Subcutaneous abdominal adipose tissue (tissue), 5 donors: ENCODE data around the gene BDNF.

ENCODE experiments used
- H3K27ac ChIP-seq: one replicate; pipeline ENCODE4 v1.7.0; 2013; ENCODE audit warnings: low read depth, mild to moderate bottlenecking, inconsistent platforms, low read length, moderate library complexity
- H3K27me3 ChIP-seq, 5 donors: one replicate each; pipeline ENCODE4 v1.7.0; 2013; ENCODE audit warnings: low read length in 5 of 5, inconsistent platforms in 1 of 5; ENCODE audit not compliant: control insufficient read depth in 5 of 5, insufficient read depth in 4 of 5
- H3K36me3 ChIP-seq, 5 donors: one replicate each; pipeline ENCODE4 v1.7.0; 2013; ENCODE audit warnings: low read length in 5 of 5; ENCODE audit not compliant: control insufficient read depth in 5 of 5, insufficient read depth in 5 of 5
- H3K4me1 ChIP-seq, 5 donors: one replicate each; pipeline ENCODE4 v1.7.0; 2013; ENCODE audit warnings: low read length in 5 of 5, mild to moderate bottlenecking in 3 of 5, moderate library complexity in 1 of 5; ENCODE audit not compliant: control insufficient read depth in 5 of 5, insufficient read depth in 5 of 5
- H3K4me3 ChIP-seq, 5 donors: one replicate each; pipeline ENCODE4 v1.7.0; 2013; ENCODE audit warnings: low read length in 5 of 5, low read depth in 1 of 5
- H3K9ac ChIP-seq, 5 donors: one replicate each; pipeline ENCODE4 v1.7.0; 2013; ENCODE audit warnings: low read length in 5 of 5, mild to moderate bottlenecking in 4 of 5, moderate library complexity in 3 of 5
- H3K9me3 ChIP-seq, 5 donors: one replicate each; pipeline ENCODE4 v1.7.0; 2013; ENCODE audit warnings: low read length in 5 of 5; ENCODE audit not compliant: control insufficient read depth in 5 of 5
- donor health status: healthy.
- donor health status: healthy.
- donor health status: healthy.
- donor health status: healthy.
- donor health status: healthy.

BDNF gene

DNA sequence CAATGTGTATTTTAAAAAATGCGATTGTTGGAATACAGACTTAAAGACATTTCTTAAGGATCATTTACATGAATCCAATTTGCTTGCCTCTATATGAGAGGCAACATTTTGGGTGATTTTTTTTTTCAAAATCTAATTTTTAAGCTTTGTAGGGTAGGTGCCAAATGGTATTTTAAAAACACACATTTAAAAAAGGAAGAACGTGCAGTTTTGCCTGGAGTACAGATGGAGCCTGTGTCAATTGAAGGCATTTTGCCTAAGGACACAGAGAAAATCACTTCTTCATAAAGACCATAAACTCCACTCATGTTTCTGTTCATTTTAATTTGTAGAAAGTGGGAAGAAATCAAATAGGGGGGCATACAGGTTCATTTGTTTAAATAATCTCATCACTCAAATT, 91.3 kb downstream of the BDNF start:
- Histone ChIP-seq H3K27me3 (no peaks in the 10 kb centered on the region), H3K9me3 (no peaks in the 10 kb centered on the region), H3K4me1 (no peaks in the 10 kb centered on the region), H3K36me3 (no peaks in the 10 kb centered on the region), H3K27ac (no peak overlapping the region), H3K4me3 (no peak overlapping the region), H3K9ac (no peak overlapping the region)

DNA sequence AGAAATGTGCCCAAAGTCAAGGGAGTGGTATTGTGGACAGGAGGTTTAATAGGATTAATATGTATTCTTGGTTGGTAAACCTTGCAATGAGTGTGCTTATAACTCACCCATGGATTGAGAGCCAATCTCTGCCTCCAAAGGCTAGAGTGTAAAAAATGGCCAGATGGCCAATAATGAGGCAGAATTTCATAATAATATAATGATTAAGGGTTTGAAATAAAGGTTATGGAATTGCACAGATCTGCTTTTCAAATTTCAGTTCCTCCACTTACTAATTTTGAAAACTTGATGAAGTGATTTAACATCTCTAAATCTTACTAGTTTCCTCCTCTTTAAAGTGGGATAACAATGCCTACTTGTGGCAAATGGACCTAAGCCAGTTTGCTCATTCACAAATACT, 94.8 kb downstream of the BDNF start:
- Histone ChIP-seq H3K36me3 (no peaks in the 10 kb centered on the region), H3K4me1 (no peaks in the 10 kb centered on the region), H3K27ac (no peak overlapping the region), H3K4me3 (no peak overlapping the region), H3K9me3 (no peaks in the 10 kb centered on the region), H3K27me3 (no peaks in the 10 kb centered on the region), H3K9ac (no peak overlapping the region)
